Hepatocyte (in vitro differentiated cells): ENCODE measurements around the gene LNPEP. TPM values are rescaled to one million over a fixed set of nuclear protein-coding genes. Genes with fewer than 3 reads are reported as not detected.

Experiments
- DNase-seq: peaks from one replicate; pipeline ENCODE4 v3.0.0-alpha.2; 2016; ENCODE audit warnings: low spot score
- H2AFZ ChIP-seq: fragments of 200-600 bp; sonication (generic); 2 replicates; pipeline ENCODE4 v1.6.0; 2016; ENCODE audit warnings: antibody characterized with exemption, mild to moderate bottlenecking
- H3K27ac ChIP-seq: fragments of 200-600 bp; sonication (generic); 2 replicates; pipeline ENCODE4 v1.5.1; 2016; ENCODE audit warnings: mild to moderate bottlenecking
- H3K27me3 ChIP-seq: fragments of 200-600 bp; sonication (generic); 2 replicates; pipeline ENCODE4 v1.6.1; 2016
- H3K36me3 ChIP-seq: fragments of 200-600 bp; sonication (generic); replicated peaks from 2 replicates; pipeline ENCODE4 v1.5.1; 2016; ENCODE audit warnings: low read depth; ENCODE audit not compliant: insufficient read depth
- H3K4me1 ChIP-seq: fragments of 200-600 bp; sonication (generic); 2 replicates; pipeline ENCODE4 v1.5.1; 2016; ENCODE audit warnings: mild to moderate bottlenecking, moderate library complexity; ENCODE audit not compliant: insufficient read depth
- H3K4me2 ChIP-seq: fragments of 200-600 bp; sonication (generic); 2 replicates; pipeline ENCODE4 v1.6.0; 2016
- H3K4me3 ChIP-seq: fragments of 200-600 bp; sonication (generic); 2 replicates; pipeline ENCODE4 v1.5.1; 2016; ENCODE audit warnings: mild to moderate bottlenecking
- H3K79me2 ChIP-seq: fragments of 200-600 bp; sonication (generic); 2 replicates; pipeline ENCODE4 v1.6.0; 2017; ENCODE audit warnings: mild to moderate bottlenecking
- H3K9me2 ChIP-seq: fragments of 200-600 bp; sonication (generic); replicated peaks from 2 replicates; pipeline ENCODE4 v1.6.0; 2017; ENCODE audit warnings: mild to moderate bottlenecking; ENCODE audit not compliant: insufficient read depth
- H3K9me3 ChIP-seq: fragments of 200-600 bp; sonication (generic); 2 replicates; pipeline ENCODE4 v1.5.1; 2016; ENCODE audit warnings: low read depth, mild to moderate bottlenecking
- H4K20me1 ChIP-seq: fragments of 200-600 bp; sonication (generic); 2 replicates; pipeline ENCODE4 v1.6.0; 2016; ENCODE audit warnings: mild to moderate bottlenecking; ENCODE audit not compliant: insufficient read depth, poor library complexity, severe bottlenecking
- EZH2 ChIP-seq: fragments of 200-600 bp; sonication (generic); IDR thresholded peaks from 2 replicates; pipeline ENCODE4 v1.6.1; 2016; ENCODE audit warnings: antibody characterized with exemption, mild to moderate bottlenecking, borderline replicate concordance
- EZH2phosphoT487 ChIP-seq: fragments of 200-600 bp; sonication (generic); IDR thresholded peaks from one replicate; pipeline ENCODE4 v1.6.1; 2018; ENCODE audit warnings: antibody characterized with exemption, mild to moderate bottlenecking, low read depth, moderate library complexity; ENCODE audit not compliant: unreplicated experiment, severe bottlenecking
- WGBS: methylation state at CpG from one replicate; pipeline ENCODE4 v1.1.6; 2016; ENCODE audit warnings: low lambda C conversion rate; ENCODE audit errors: missing lambda C conversion rate; 5-methylcytosine and 5-hydroxymethylcytosine counted together
- polyA plus RNA-seq: library from polyadenylated mRNA; unstranded; fragments of >200 nt; fragmentation: Nextera tagmentation; extraction: Ambion mirVana; gene quantifications from 2 replicates; pipeline ENCODE4 v1.2.1, GENCODE V29; 2016
- total RNA-seq: library from RNA; depleted of rRNA; stranded (reverse); fragments of >200 nt; gene quantifications from 2 replicates; pipeline ENCODE4 v1.2.3, GENCODE V29; 2014
- TF ChIP-seq, protein P1 (sequence below): fragments of 200-600 bp; sonication (generic); IDR thresholded peaks from 2 replicates; pipeline ENCODE4 v1.5.1; 2016; ENCODE audit warnings: antibody characterized with exemption, mild to moderate bottlenecking; ENCODE audit not compliant: poor library complexity

Gene LNPEP
- total and polyA plus RNA-seq, 2 experiments from 2014 or later, result 4.9 to 32.6 TPM

- Histone ChIP-seq H3K4me1 (peaks cover 7% of the 10 kb centered on the region), H3K27me3 (no peaks in the 10 kb centered on the region), H4K20me1 (no peaks in the 10 kb centered on the region), H3K79me2 (peaks cover 93% of the 10 kb centered on the region), H3K9me3 (no peaks in the 10 kb centered on the region), H3K9me2 (no peaks in the 10 kb centered on the region), H3K27ac (no peak overlapping the region), H3K4me3 (no peak overlapping the region), H3K4me2 (no peak overlapping the region), H2AFZ (no peak overlapping the region), H3K36me3 (no peaks in the 10 kb centered on the region)
- no peak for DNase-seq
- WGBS, result 84% methylated on average over 7 of the region's 7 CpGs
- no peak for TF ChIP-seq EZH2
- TF ChIP-seq, protein P1, sequence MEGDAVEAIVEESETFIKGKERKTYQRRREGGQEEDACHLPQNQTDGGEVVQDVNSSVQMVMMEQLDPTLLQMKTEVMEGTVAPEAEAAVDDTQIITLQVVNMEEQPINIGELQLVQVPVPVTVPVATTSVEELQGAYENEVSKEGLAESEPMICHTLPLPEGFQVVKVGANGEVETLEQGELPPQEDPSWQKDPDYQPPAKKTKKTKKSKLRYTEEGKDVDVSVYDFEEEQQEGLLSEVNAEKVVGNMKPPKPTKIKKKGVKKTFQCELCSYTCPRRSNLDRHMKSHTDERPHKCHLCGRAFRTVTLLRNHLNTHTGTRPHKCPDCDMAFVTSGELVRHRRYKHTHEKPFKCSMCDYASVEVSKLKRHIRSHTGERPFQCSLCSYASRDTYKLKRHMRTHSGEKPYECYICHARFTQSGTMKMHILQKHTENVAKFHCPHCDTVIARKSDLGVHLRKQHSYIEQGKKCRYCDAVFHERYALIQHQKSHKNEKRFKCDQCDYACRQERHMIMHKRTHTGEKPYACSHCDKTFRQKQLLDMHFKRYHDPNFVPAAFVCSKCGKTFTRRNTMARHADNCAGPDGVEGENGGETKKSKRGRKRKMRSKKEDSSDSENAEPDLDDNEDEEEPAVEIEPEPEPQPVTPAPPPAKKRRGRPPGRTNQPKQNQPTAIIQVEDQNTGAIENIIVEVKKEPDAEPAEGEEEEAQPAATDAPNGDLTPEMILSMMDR, result no peak
- no peak for TF ChIP-seq EZH2phosphoT487
Measured at GRCh38 chr5:96952974-96953730, 17.3 kb downstream of the LNPEP start.

- no peaks in the 10 kb centered on the region for H4K20me1 ChIP-seq
- DNase-seq, result no peak
- no peak overlapping the region for H3K4me2 ChIP-seq
- H2AFZ ChIP-seq, result no peak overlapping the region
- peaks cover 7% of the 10 kb centered on the region for H3K4me1 ChIP-seq
- H3K9me2 ChIP-seq, result no peaks in the 10 kb centered on the region
- H3K36me3 ChIP-seq, result no peaks in the 10 kb centered on the region
- 62% methylated on average over 4 of the region's 4 CpGs for WGBS
- H3K79me2 ChIP-seq, result peaks cover 91% of the 10 kb centered on the region
- no peaks in the 10 kb centered on the region for H3K27me3 ChIP-seq
- H3K27ac ChIP-seq, result no peak overlapping the region
- H3K9me3 ChIP-seq, result no peaks in the 10 kb centered on the region
- H3K4me3 ChIP-seq, result no peak overlapping the region
- TF ChIP-seq EZH2, result no peak
Measured at GRCh38 chr5:96957254-96958049, 21.6 kb downstream of the LNPEP start.

DNA sequence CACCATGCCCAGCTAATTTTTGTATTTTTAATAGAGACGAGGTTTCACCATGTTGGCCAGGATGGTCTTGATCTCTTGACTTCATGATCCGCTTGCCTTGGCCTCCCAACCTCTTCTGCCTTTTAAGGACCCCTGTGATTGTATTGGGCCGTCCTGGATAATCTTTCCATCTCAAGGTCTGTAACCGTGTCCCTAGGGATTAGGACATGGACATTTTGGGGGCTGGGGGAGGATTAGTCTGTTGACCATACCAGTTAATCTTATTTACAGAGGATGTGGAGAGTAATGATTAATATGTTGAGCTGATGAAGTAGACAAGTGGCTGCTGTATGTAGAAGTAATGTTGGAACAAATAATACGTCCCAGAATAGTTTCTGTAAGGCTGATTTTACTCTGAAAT lies 23.1 kb downstream of the LNPEP start:
- Histone ChIP-seq H3K79me2 (peaks cover 84% of the 10 kb centered on the region), H3K4me1 (peaks cover 7% of the 10 kb centered on the region), H3K27ac (no peak overlapping the region), H3K27me3 (no peaks in the 10 kb centered on the region), H3K36me3 (no peaks in the 10 kb centered on the region), H2AFZ (no peak overlapping the region), H4K20me1 (no peaks in the 10 kb centered on the region), H3K4me3 (no peak overlapping the region), H3K9me3 (no peaks in the 10 kb centered on the region), H3K9me2 (no peaks in the 10 kb centered on the region), H3K4me2 (no peak overlapping the region)
- 76% methylated on average over 5 of the region's 5 CpGs for WGBS
- no peak for DNase-seq
- TF ChIP-seq EZH2phosphoT487 (no peak), EZH2 (no peak)
- TF ChIP-seq, protein P1, result no peak

DNA sequence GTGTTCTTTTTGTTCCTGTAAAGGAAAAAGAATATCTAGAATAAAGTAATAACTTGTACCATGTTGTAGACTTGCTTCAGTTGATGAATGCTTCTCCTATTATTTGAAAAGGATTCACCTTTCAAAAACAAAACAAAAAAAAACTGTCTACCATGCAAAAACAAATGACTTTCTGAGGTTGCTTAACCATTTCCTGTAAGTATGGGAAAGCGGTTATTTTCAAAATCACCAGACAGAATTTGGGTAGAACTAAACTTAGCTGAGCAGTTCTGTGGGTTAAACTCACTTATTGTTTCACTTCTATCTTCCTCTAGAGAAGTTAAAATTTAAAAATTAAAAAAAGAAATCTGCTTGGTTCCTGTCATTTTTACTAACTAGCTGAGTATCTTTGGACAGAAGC lies 25.2 kb downstream of the LNPEP start:
- no peak for DNase-seq
- H3K27ac ChIP-seq, result no peak overlapping the region

More for the DNA sequence above, 25.2 kb downstream of the LNPEP start:
- WGBS, result 94% methylated on average over 1 of the region's 1 CpG
- Histone ChIP-seq H2AFZ (no peak overlapping the region), H3K79me2 (peaks cover 87% of the 10 kb centered on the region), H3K9me3 (no peaks in the 10 kb centered on the region), H3K4me3 (no peak overlapping the region), H3K4me1 (peaks cover 7% of the 10 kb centered on the region), H3K4me2 (no peak overlapping the region), H3K36me3 (no peaks in the 10 kb centered on the region), H3K9me2 (no peaks in the 10 kb centered on the region), H4K20me1 (no peaks in the 10 kb centered on the region), H3K27me3 (no peaks in the 10 kb centered on the region)
- TF ChIP-seq EZH2phosphoT487, result no peak
- TF ChIP-seq, protein P1, result no peak
- no peak for TF ChIP-seq EZH2
